Body of pancreas (tissue), 4 donors: ENCODE data around the gene ETFDH. TPM values are rescaled to one million over a fixed set of nuclear protein-coding genes. Genes with fewer than 3 reads are reported as not detected.
"Not testable (repeated sequence)": the region's sequence is repeated elsewhere in the genome, so short reads cannot be mapped to it uniquely, and the experiment has no call there.

Experiments
- ATAC-seq: fragments of 150-250 bp; one replicate; pipeline ENCODE4 v1.9.1; 2016
- DNase-seq, 4 donors: peaks; one replicate each; pipeline ENCODE4 v3.0.0-alpha.2; 2019
- H3K27ac ChIP-seq, 4 donors: fragments of 200-600 bp; sonication (generic); 1 replicate in 3 of 4; 2 replicates in 1 of 4; pipeline versions ENCODE4 v1.5.1 to v1.6.1; 2016 to 2019; ENCODE audit warnings: mild to moderate bottlenecking in 1 of 4, mixed read lengths in 1 of 4, moderate library complexity in 1 of 4
- H3K27me3 ChIP-seq, 2 donors: fragments of 200-600 bp; sonication (generic); one replicate each; pipeline ENCODE4 v1.6.0; 2016; ENCODE audit warnings: mild to moderate bottlenecking in 1 of 2
- H3K36me3 ChIP-seq, 2 donors: fragments of 200-600 bp; sonication (generic); replicated peaks in 1 of 2; 2 replicates each; pipeline ENCODE4 v1.5.1; 2016; ENCODE audit warnings: low read depth in 2 of 2; ENCODE audit not compliant: insufficient read depth in 1 of 2
- H3K4me1 ChIP-seq: fragments of 200-600 bp; sonication (generic); one replicate; pipeline ENCODE4 v1.6.0; 2016
- H3K4me3 ChIP-seq, 2 donors: fragments of 200-600 bp; sonication (generic); 1 replicate in 1 of 2; 2 replicates in 1 of 2; pipeline ENCODE4 v1.5.1; 2016 to 2019
- H3K9me3 ChIP-seq, 3 donors: fragments of 200-600 bp; sonication (generic); 1 replicate in 2 of 3; 2 replicates in 1 of 3; pipeline ENCODE4 v1.5.1; 2016
- POLR2A ChIP-seq, 3 donors: fragments of 450-650 bp; IDR thresholded peaks; one replicate each; pipeline ENCODE4 v1.6.1; 2016; ENCODE audit warnings: antibody characterized with exemption in 3 of 3, mild to moderate bottlenecking in 2 of 3
- WGBS, 2 donors: methylation state at CpG; one replicate each; pipeline ENCODE4 v1.1.5; 2017; 5-methylcytosine and 5-hydroxymethylcytosine counted together
- intact Hi-C: fragments of 100-400 bp; cut with DNase I; formaldehyde crosslinking; loops from one replicate; pipeline ENCODE4 v1.15.1; 2023
- total RNA-seq, 2 donors: library from RNA; depleted of rRNA; stranded (reverse); fragments of >200 nt; gene quantifications; one replicate each; pipeline ENCODE4 v1.1.0, GENCODE V29; 2016
- TF ChIP-seq, protein P1 (sequence below), 7 experiments: fragments of 450-650 bp in 4 of 7; fragments of 200-600 bp in 3 of 7; sonication (generic) in 3 of 7; IDR thresholded peaks; one replicate each; pipeline ENCODE4 v1.5.1; 2016 to 2019; ENCODE audit warnings: antibody characterized with exemption in 7 of 7

Gene ETFDH
- total RNA-seq, 2 donors from 2014 or later, result 24.4 to 96.2 TPM

GRCh38 chr4:158656439-158656838 lies 15.7 kb upstream of the ETFDH start:
- Histone ChIP-seq H3K9me3 (no peaks in the 10 kb centered on the region), H3K36me3 (no peaks in the 10 kb centered on the region), H3K27me3 (no peaks in the 10 kb centered on the region), H3K27ac (no peak overlapping the region), H3K4me3 (no peak overlapping the region), H3K4me1 (no peaks in the 10 kb centered on the region)
- no peak for ATAC-seq
- intact Hi-C loops, result no loop called here
- TF ChIP-seq, protein P1, sequence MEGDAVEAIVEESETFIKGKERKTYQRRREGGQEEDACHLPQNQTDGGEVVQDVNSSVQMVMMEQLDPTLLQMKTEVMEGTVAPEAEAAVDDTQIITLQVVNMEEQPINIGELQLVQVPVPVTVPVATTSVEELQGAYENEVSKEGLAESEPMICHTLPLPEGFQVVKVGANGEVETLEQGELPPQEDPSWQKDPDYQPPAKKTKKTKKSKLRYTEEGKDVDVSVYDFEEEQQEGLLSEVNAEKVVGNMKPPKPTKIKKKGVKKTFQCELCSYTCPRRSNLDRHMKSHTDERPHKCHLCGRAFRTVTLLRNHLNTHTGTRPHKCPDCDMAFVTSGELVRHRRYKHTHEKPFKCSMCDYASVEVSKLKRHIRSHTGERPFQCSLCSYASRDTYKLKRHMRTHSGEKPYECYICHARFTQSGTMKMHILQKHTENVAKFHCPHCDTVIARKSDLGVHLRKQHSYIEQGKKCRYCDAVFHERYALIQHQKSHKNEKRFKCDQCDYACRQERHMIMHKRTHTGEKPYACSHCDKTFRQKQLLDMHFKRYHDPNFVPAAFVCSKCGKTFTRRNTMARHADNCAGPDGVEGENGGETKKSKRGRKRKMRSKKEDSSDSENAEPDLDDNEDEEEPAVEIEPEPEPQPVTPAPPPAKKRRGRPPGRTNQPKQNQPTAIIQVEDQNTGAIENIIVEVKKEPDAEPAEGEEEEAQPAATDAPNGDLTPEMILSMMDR (IDR thresholded peaks at IDR 0.05), result no peak
- no peak for TF ChIP-seq POLR2A (IDR thresholded peaks at IDR 0.05)
- DNase-seq, result no peak
- WGBS, 2 donors, result 64 to 77% methylated on average over 1 of the region's 1 CpG

GRCh38 chr4:158657291-158657690 lies 14.8 kb upstream of the ETFDH start:
- ATAC-seq (no peak), DNase-seq (no peak)
- TF ChIP-seq, protein P1 (IDR thresholded peaks at IDR 0.05), result no peak
- no peak for TF ChIP-seq POLR2A (IDR thresholded peaks at IDR 0.05)
- 81% methylated on average over 11 of the region's 11 CpGs; no CpG with 5 or more reads in 1 of the 2 donors for WGBS, 2 donors
- intact Hi-C loops, result no loop called here
- Histone ChIP-seq H3K9me3 (no peaks in the 10 kb centered on the region), H3K36me3 (no peaks in the 10 kb centered on the region), H3K27me3 (no peaks in the 10 kb centered on the region), H3K4me1 (no peaks in the 10 kb centered on the region), H3K27ac (no peak overlapping the region), H3K4me3 (no peak overlapping the region)

- intact Hi-C loops, H3K36me3 ChIP-seq, H3K4me3 ChIP-seq, H3K9me3 ChIP-seq, DNase-seq, ATAC-seq, H3K27ac ChIP-seq, H3K4me1 ChIP-seq, H3K27me3 ChIP-seq: not testable (repeated sequence)
- 54 to 69% methylated on average over 4 of the region's 4 CpGs for WGBS, 2 donors
Observed at GRCh38 chr4:158663255-158663654, 8.8 kb upstream of the ETFDH start.

DNA sequence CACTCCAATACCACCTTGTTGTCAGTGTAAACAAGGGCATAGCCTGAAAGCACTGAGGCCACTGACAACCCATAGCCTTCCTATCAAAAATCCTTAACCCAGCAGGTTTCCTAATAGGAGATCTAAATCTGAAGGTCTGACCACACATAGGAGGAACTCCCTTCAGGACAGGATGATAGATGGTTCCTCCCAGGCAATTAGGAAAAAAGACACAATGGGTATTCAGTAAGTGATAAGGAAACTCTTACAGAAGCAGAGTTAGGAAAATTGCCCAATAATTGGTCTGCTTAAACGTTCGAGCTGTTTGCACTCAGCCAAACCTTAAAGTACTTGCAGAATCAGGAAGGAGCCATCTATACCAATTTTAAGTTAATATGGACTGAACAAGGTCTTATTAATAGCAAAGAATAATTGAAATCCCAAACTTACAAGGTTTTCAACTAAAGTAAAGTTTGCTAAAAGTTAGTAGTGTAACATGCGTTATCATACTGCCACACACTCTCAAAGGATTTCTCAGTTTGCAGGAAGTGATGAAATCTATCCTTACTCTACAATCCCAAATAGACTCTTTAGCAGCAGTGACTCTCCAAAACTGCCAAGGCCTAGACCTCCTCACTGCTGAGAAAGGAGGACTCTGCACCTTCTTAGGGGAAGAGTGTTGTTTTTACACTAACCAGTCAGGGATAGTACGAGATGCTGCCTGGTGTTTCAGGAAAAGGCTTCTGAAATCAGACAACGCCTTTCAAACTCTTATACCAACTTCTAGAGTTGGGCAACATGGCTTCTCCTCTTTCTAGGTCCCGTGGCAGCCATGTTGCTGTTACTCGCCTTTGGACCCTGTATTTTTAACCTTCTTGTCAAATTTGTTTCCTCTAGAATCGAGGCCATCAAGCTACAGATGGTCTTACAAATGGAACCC lies 8.1 kb upstream of the ETFDH start:
- intact Hi-C loops, H3K36me3 ChIP-seq, ATAC-seq, H3K4me1 ChIP-seq, H3K4me3 ChIP-seq, DNase-seq, H3K27me3 ChIP-seq, H3K27ac ChIP-seq, H3K9me3 ChIP-seq: not testable (repeated sequence)
- 76% methylated on average over 8 of the region's 8 CpGs for WGBS, 2 donors

DNA sequence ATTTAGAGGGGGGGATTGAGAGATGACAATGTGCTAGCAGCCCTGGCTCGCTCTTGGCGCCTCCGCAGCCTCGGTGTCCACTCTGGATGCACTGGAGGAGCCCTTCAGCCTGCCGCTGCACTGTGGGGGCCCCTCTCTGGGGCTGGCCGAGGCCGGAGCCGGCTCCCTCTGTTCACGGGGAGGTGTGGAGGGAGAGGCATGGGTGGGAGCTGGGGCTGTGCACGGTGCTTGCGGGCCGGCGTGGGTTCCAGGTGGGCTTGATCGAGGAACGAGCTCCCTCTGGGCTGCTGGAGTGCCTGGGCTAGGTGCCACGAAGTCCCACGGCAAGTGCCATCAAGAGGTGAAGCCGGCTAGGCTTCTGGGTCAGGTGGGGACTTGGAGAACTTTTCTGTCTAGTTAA lies 7.3 kb upstream of the ETFDH start:
- no peaks in the 10 kb centered on the region for H3K9me3 ChIP-seq
- no peak for DNase-seq
- H3K4me1 ChIP-seq, result no peaks in the 10 kb centered on the region
- ATAC-seq, result no peak
- H3K27me3 ChIP-seq, result no peaks in the 10 kb centered on the region
- intact Hi-C loops, result no loop called here
- no peak overlapping the region for H3K27ac ChIP-seq
- 95 to 100% methylated on average over 4 to 14 of the region's 18 CpGs for WGBS, 2 donors
- H3K4me3 ChIP-seq, result no peak overlapping the region
- TF ChIP-seq, protein P1 (IDR thresholded peaks at IDR 0.05), result no peak
- no peak for TF ChIP-seq POLR2A (IDR thresholded peaks at IDR 0.05)
- H3K36me3 ChIP-seq, result no peaks in the 10 kb centered on the region

DNA sequence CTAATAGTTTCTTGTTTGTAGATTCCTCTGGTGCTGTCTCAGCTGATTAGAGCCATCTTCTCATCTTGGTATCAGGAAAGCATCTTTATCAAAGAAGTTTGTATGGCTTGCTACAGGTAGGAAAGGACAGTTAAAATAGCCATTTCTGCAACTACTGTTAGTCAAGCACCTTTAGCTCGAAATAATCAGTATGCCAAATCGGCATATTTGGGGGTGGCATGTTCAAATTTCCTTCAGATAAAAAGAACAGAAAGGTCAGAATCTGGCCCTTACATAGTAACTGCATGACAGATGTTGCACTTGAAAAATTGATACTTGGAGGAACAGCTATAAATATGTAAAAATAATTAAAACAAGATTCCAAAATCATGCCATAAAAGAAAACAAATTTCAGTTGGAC lies 5.2 kb upstream of the ETFDH start:
- intact Hi-C loops, result no loop called here
- WGBS, 2 donors, result 81 to 84% methylated on average over 2 of the region's 2 CpGs
- no peaks in the 10 kb centered on the region for H3K9me3 ChIP-seq

More for the DNA sequence above, 5.2 kb upstream of the ETFDH start:
- no peak overlapping the region for H3K27ac ChIP-seq
- no peak overlapping the region for H3K4me3 ChIP-seq
- TF ChIP-seq, protein P1 (IDR thresholded peaks at IDR 0.05), result no peak
- TF ChIP-seq POLR2A (IDR thresholded peaks at IDR 0.05), result no peak
- DNase-seq, result no peak
- no peaks in the 10 kb centered on the region for H3K27me3 ChIP-seq
- ATAC-seq, result no peak
- H3K4me1 ChIP-seq, result peaks cover 8% of the 10 kb centered on the region
- H3K36me3 ChIP-seq, result no peaks in the 10 kb centered on the region
